ENCODE measurements around the gene TMEM50A. TPM values are rescaled to one million over a fixed set of nuclear protein-coding genes. Genes with fewer than 3 reads are reported as not detected.
"Not testable (repeated sequence)": the region's sequence is repeated elsewhere in the genome, so short reads cannot be mapped to it uniquely, and the experiment has no call there.

Gene TMEM50A
- total RNA-seq (2014; rRNA removed), result 83.0 and 94.0 TPM in 2 replicates
- polyA plus RNA-seq (2012), result 144 TPM

- DNase-seq (ENCODE audit: low read depth), result peak; percentile 86
Measured at GRCh38 chr1:25338188-25338981, at the start of gene TMEM50A. TSS of gene TMEM50A (plus strand) at chr1:25338334. CDS start at chr1:25340487, 2,153 bp downstream.

GRCh38 chr1:25288573-25289101 is 49.5 kb upstream of the TMEM50A start:
- DNase-seq (ENCODE audit: low read depth), result not testable (repeated sequence)

GRCh38 chr1:25290043-25290442 is 48.1 kb upstream of the TMEM50A start:
- DNase-seq (ENCODE audit: low read depth), result not testable (repeated sequence)

GRCh38 chr1:25293426-25293825 is 44.7 kb upstream of the TMEM50A start:
- not testable (repeated sequence) for DNase-seq (ENCODE audit: low read depth)

- DNase-seq (ENCODE audit: low read depth), result not testable (repeated sequence)
Measured at GRCh38 chr1:25294889-25295826, 43.0 kb upstream of the TMEM50A start.

- not testable (repeated sequence) for DNase-seq (ENCODE audit: low read depth)
Measured at GRCh38 chr1:25296501-25296900, 41.6 kb upstream of the TMEM50A start.

GRCh38 chr1:25300729-25301128 is 37.4 kb upstream of the TMEM50A start:
- DNase-seq (ENCODE audit: low read depth), result not testable (repeated sequence)

GRCh38 chr1:25302330-25302729 is 35.8 kb upstream of the TMEM50A start:
- not testable (repeated sequence) for DNase-seq (ENCODE audit: low read depth)

GRCh38 chr1:25304936-25305335 is 33.2 kb upstream of the TMEM50A start:
- not testable (repeated sequence) for DNase-seq (ENCODE audit: low read depth)

GRCh38 chr1:25308168-25308567 is 30.0 kb upstream of the TMEM50A start:
- not testable (repeated sequence) for DNase-seq (ENCODE audit: low read depth)

GRCh38 chr1:25309085-25309484 is 29.0 kb upstream of the TMEM50A start:
- DNase-seq (ENCODE audit: low read depth), result not testable (repeated sequence)

GRCh38 chr1:25309486-25309885 is 28.6 kb upstream of the TMEM50A start:
- DNase-seq (ENCODE audit: low read depth), result not testable (repeated sequence)

- DNase-seq (ENCODE audit: low read depth), result not testable (repeated sequence)
Measured at GRCh38 chr1:25312806-25313470, 25.2 kb upstream of the TMEM50A start.

- not testable (repeated sequence) for DNase-seq (ENCODE audit: low read depth)
Measured at GRCh38 chr1:25320314-25320938, 17.7 kb upstream of the TMEM50A start.

- DNase-seq (ENCODE audit: low read depth), result not testable (repeated sequence)
Measured at GRCh38 chr1:25322127-25322526, 16.0 kb upstream of the TMEM50A start.

GRCh38 chr1:25324407-25324806 is 13.7 kb upstream of the TMEM50A start:
- DNase-seq (ENCODE audit: low read depth), result not testable (repeated sequence)

- DNase-seq (ENCODE audit: low read depth), result not testable (repeated sequence)
Measured at GRCh38 chr1:25327864-25328790, 10.0 kb upstream of the TMEM50A start.

- DNase-seq (ENCODE audit: low read depth), result not testable (repeated sequence)
Measured at GRCh38 chr1:25328791-25329185, 9.3 kb upstream of the TMEM50A start.

GRCh38 chr1:25329336-25329735 is 8.8 kb upstream of the TMEM50A start:
- DNase-seq (ENCODE audit: low read depth), result not testable (repeated sequence)
